LNCaP clone FGC (cell line): ENCODE measurements around the gene APCDD1L.

Experiments used
- DNase-seq: peaks from one replicate; pipeline ENCODE4 v3.0.0-alpha.2; 2011; ENCODE audit warnings: low read depth
- H3K4me3 ChIP-seq: 2 replicates; pipeline ENCODE4 v1.5.1; 2011; ENCODE audit warnings: mild to moderate bottlenecking, low read depth, low read length, control low read depth
- TF ChIP-seq, protein P1 (sequence below): IDR thresholded peaks from 2 replicates; pipeline ENCODE4 v1.5.1; 2012; ENCODE audit warnings: mild to moderate bottlenecking; ENCODE audit not compliant: control insufficient read depth, insufficient read depth; ENCODE audit errors: extremely low read depth

APCDD1L gene

DNA sequence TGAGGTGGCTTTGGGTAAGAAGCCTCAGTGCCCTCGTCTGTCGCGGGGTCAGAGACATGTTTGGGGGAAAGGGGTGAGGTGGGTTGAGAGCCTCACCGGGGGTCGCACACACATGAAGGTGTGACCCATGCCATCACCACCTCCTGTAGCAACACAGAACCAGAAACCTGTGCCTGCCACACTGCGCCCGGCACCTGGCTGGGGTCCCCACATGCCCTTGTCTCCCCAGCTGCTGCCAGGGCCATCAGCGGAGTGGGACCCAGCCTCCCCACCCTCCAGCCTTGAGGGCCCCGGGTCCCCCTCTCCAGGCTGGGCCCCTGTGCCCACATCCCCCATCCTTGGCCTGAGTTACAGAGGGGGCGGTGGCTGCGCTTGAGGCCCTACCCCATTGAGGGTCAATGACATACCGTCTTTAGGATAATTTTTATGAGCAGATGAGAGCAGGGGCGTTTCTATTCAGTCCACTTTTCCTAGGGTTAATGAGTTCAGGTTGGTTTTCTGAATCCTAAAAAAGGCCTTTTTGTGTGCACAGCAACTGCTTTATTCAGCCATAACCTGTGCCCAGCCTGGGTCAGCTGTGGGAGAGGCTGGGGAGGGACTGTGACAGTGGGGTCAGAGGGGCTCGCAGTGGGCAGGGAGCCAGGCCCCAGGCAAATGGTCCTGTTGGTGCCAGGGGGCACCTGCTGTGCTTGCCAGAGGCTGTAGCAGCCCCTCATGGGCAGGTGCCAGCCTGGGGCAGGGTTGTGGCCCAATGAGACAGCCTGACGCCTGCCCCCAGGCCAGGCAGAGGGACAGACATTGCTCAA, 19.4 kb downstream of the APCDD1L start:
- DNase-seq: no peak
- no peak overlapping the region for H3K4me3 ChIP-seq
- TF ChIP-seq, protein P1, sequence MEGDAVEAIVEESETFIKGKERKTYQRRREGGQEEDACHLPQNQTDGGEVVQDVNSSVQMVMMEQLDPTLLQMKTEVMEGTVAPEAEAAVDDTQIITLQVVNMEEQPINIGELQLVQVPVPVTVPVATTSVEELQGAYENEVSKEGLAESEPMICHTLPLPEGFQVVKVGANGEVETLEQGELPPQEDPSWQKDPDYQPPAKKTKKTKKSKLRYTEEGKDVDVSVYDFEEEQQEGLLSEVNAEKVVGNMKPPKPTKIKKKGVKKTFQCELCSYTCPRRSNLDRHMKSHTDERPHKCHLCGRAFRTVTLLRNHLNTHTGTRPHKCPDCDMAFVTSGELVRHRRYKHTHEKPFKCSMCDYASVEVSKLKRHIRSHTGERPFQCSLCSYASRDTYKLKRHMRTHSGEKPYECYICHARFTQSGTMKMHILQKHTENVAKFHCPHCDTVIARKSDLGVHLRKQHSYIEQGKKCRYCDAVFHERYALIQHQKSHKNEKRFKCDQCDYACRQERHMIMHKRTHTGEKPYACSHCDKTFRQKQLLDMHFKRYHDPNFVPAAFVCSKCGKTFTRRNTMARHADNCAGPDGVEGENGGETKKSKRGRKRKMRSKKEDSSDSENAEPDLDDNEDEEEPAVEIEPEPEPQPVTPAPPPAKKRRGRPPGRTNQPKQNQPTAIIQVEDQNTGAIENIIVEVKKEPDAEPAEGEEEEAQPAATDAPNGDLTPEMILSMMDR: no peak

DNA sequence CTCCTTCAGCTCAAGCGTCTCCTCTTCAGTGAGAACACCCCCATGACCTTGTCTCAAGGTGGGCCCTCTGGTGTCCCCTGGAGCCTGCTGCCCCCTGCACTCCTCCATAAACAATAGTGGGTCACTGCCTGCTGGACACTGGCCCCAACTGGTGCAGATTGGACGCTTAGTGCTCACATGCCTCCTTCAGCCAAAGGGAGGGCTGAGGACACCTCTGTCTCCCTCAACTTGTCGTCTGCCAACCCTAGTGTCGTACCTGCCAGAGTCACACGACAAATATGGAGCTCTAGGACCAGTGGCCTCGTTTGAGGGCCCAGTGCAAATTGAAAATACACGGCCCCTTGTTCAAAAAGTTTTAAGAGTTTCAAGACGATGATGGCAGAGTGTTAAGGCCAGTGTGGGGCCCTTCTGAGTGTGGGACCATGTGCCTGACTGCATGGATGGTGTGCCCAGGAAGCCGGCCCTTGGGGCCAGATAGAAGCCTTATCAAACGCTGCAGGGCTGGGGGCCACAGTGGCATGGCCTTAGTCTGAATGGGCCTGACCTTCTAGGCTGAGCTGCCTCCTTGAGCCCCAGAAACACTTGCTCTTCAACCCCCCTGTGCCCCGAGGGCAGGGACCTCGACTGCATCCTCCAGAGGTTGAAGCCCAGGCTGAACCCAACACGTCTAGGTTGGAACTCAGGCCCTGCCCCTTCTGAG, 20.1 kb downstream of the APCDD1L start:
- TF ChIP-seq, protein P1: no peak
- no peak overlapping the region for H3K4me3 ChIP-seq
- no peak for DNase-seq

DNA sequence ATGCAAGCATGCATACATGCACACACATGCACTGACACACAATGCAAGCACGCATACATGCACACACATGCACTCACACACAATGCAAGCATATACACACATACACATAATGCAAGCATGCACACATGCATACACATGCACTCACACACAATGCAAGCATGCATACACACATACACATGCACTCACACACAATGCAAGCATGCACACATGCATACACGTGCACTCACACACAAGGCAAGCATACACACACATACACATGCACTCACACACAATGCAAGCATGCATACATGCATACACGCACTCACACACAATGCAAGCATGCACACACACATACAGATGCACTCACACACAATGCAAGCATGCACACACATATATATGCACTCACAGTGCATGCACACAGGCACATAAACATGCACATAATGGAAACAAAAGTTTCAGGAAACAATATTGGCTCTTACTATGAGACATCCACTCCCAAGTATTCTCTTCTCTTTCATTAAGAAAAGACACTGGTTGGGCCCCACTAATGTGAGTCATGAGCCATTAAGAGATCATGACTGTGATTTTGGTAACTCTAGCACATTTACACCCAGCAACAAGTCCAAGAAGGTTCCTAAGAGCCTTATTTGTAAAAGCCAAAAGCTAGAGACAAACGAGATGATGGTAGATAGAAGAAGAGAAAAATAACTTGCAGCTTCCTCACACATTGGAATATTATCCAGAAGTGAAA, 22.2 kb downstream of the APCDD1L start:
- TF ChIP-seq, protein P1: no peak
- H3K4me3 ChIP-seq: no peak overlapping the region
- no peak for DNase-seq

DNA sequence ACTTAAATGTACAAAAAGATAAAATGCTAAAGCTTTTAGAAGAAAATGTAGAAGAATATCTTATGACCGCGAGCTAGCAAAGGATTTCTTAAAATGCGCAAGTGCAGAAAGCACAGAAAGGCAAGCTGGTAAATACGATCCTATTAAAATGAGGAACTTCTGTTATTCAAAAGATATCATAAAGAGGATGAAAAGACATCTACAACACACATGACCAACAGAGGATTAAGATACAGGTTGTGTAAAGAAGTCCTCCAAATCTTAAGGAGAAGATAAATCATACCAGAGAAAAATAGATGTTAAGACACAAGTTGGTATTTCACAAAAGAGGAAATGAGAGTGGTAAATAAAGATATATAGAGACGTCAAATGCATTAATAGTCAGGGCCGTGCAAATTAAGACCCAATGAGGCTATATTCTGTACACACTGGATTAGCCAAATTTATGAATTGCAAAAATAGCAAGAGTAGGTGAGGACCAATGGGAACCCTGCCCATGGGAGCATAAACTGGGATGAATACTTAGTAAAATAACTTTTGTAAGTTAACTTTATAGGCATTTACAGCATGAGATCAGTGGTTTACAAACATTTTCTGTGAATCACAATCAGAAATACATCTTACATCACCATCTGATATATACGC, 23.0 kb downstream of the APCDD1L start:
- TF ChIP-seq, protein P1: no peak
- H3K4me3 ChIP-seq: no peak overlapping the region
- DNase-seq: no peak

DNA sequence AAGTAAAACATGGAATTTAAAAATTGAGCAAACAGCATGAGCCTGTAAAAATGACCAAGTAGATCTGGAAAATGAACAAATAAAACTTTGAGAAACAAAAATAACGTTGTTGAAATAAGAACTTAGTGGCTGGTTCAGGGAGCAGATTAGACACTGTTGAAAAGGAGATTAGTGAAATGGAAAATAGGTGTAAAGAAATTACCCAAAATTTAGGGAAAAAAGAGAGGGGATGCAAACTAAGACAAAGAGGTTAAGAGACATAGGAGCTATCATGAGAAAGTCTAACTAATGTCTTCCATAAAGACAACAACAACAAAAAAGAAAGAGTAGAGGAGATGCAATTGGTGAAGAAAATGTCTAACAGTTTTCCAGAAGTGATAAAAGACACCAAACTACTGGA, 29.0 kb downstream of the APCDD1L start:
- H3K4me3 ChIP-seq: no peak overlapping the region
- DNase-seq: no peak
- TF ChIP-seq, protein P1: no peak

DNA sequence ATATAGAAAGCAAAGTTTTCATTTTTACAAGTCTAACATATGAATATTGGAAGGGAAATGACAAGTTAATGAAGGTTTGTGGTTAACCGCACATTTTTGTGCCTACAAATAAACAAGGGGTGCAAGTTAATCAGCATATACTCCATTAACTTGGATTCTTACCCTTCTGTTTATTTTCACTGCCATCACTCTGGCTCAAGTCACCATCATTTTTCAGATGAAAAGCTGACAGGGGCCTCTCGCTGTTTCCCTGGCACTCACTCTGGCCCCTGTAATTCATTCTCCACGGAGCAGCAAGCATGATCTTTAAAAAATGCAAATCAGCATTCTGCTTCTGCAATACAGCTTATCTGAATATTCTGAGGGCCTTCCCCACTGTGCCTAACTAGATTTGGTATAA, 29.8 kb downstream of the APCDD1L start:
- TF ChIP-seq, protein P1: no peak
- no peak for DNase-seq
- H3K4me3 ChIP-seq: no peak overlapping the region
